ENCODE measurements around the gene KCNH5.

DNA sequence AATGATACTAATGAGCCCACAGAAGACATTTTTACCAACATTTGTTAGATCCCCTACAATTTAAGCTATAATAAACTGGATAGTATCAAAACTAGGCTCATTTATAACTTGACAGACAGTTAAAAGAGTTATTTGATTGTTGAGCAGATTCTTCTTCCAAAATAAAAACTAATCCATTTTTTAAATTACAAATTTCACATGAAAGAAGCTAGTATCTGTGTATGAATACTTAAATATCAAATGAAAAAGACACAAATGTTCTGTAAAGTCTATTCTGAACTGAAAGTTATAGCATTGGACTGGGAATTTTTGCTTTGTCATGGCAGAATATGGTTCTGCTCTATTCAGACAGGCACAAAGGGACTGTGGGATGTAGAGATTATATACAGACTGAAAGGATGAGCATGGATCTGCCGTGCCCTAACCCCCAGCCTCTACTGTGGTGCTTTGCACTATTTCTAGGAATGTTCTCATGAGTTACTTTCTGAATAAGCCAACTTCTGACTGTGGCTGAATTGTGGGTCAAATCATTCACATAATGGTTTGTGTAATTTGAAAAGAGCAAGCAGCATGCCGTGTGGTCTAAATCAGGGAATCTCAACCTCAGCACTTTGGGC lies 352.7 kb downstream of the KCNH5 start:
- TF ChIP-seq EZH2phosphoT487 (IDR thresholded peaks at IDR 0.05; ENCODE audit: borderline replicate concordance, low read depth, low read length) (no peak), CTCF (conservative IDR thresholded peaks at IDR 0.05; ENCODE audit: low read length) (no peak)

All from OCI-LY7 (cell line).